GM12878 (cell line): ENCODE results near the gene GARNL3. TPM values are rescaled to one million over a fixed set of nuclear protein-coding genes. Genes with fewer than 3 reads are reported as not detected.

Experiments used
- ATAC-seq: fragments of 200-7000 bp; cut with Tn5 transposase; 3 replicates; pipeline ENCODE4 v1.9.1; 2020; ENCODE audit warnings: mild to moderate bottlenecking, moderate library complexity
- BruUV-seq: library from RNA; stranded (reverse); fragments of 400-500 nt; replicated peaks from 2 replicates; lab custom pipeline; 2021; lab: Mats Ljungman, UMichigan
- CTCF ChIA-PET: fragments of 300-600 bp; sonication (Branson Sonifier 250); formaldehyde crosslinking; extraction: SDS; loops from one replicate; lab custom pipeline; 2021; ENCODE audit warnings: inconsistent platforms; lab: Yijun Ruan, JAX
- POLR2A ChIA-PET: fragments of 350-600 bp; formaldehyde crosslinking; extraction: SDS; loops from one replicate; lab custom pipeline; 2021; ENCODE audit warnings: inconsistent platforms; lab: Charles Lee
- RAD21 ChIA-PET: fragments of 300-600 bp; sonication (Branson Sonifier 250); formaldehyde crosslinking; loops from one replicate; lab custom pipeline; 2023; ENCODE audit warnings: antibody characterized with exemption; ENCODE audit not compliant: unreplicated experiment; lab: Charles Lee
- SMC1A ChIA-PET: fragments of 300-600 bp; sonication (Branson Sonifier 250); formaldehyde crosslinking; loops from one replicate; lab custom pipeline; 2023; ENCODE audit not compliant: unreplicated experiment, uncharacterized antibody; lab: Charles Lee
- DNase-seq: peaks from one replicate; pipeline ENCODE4 v3.0.0-alpha.2; 2011; ENCODE audit warnings: low read depth, low spot score
- FAIRE-seq: peaks from 3 replicates; lab custom pipeline; 2011; peaks lifted over from hg19 to GRCh38; lab: Jason Lieb, UNC
- H2AFZ ChIP-seq: 2 replicates; pipeline ENCODE4 v1.6.0; 2011; ENCODE audit warnings: low read depth, low read length, control low read depth; ENCODE audit not compliant: control insufficient read depth
- H3K27ac ChIP-seq: 2 replicates; pipeline ENCODE4 v1.5.1; 2011; ENCODE audit warnings: control low read depth; ENCODE audit not compliant: control insufficient read depth, insufficient read depth
- H3K27me3 ChIP-seq, 2 experiments: replicated peaks in 1 of 2; 2 replicates each; pipeline versions ENCODE4 v1.6.0 to v1.6.1; 2011; ENCODE audit warnings: low read length in 1 of 2; ENCODE audit not compliant: control insufficient read depth in 2 of 2, insufficient read depth in 2 of 2
- H3K36me3 ChIP-seq, 2 experiments: 2 replicates each; pipeline ENCODE4 v1.5.1; 2011; ENCODE audit warnings: low read length in 1 of 2; ENCODE audit not compliant: control insufficient read depth in 2 of 2, insufficient read depth in 2 of 2
- H3K4me1 ChIP-seq: 2 replicates; pipeline ENCODE4 v1.6.1; 2011; ENCODE audit warnings: mild to moderate bottlenecking, low read length, moderate library complexity, mixed read lengths; ENCODE audit not compliant: control insufficient read depth, insufficient read depth
- H3K4me2 ChIP-seq: 2 replicates; pipeline ENCODE4 v1.6.0; 2011; ENCODE audit warnings: control low read depth; ENCODE audit not compliant: control insufficient read depth, insufficient read depth
- H3K4me3 ChIP-seq: fragments of 200-600 bp; sonication (generic); 2 replicates; pipeline ENCODE4 v1.5.1; 2016
- H3K79me2 ChIP-seq: 2 replicates; pipeline ENCODE4 v1.6.0; 2011; ENCODE audit warnings: low read length; ENCODE audit not compliant: control insufficient read depth, insufficient read depth
- H3K9ac ChIP-seq: 2 replicates; pipeline ENCODE4 v1.8.0; 2011; ENCODE audit warnings: low read length, control low read depth, mixed read lengths; ENCODE audit not compliant: control insufficient read depth, insufficient read depth
- H3K9me3 ChIP-seq: replicated peaks from 3 replicates; pipeline ENCODE4 v1.5.1; 2011; ENCODE audit warnings: mild to moderate bottlenecking, low read length; ENCODE audit not compliant: control insufficient read depth, insufficient read depth
- H4K20me1 ChIP-seq: 2 replicates; pipeline ENCODE4 v1.6.0; 2011; ENCODE audit not compliant: control insufficient read depth, insufficient read depth
- BACH1 ChIP-seq: fragments of 450-650 bp; IDR thresholded peaks from 2 replicates; pipeline ENCODE4 v1.6.1; 2017; ENCODE audit warnings: mild to moderate bottlenecking, borderline replicate concordance
- BMI1 ChIP-seq: fragments of 450-650 bp; IDR thresholded peaks from 2 replicates; pipeline ENCODE4 v1.6.1; 2016; ENCODE audit warnings: mild to moderate bottlenecking, moderate library complexity, borderline replicate concordance
- IRF4 ChIP-seq: IDR thresholded peaks from 2 replicates; pipeline ENCODE4 v1.6.1; 2011; ENCODE audit warnings: low read depth, low read length
- JUND ChIP-seq: IDR thresholded peaks from 2 replicates; pipeline ENCODE4 v1.6.1; 2012; ENCODE audit warnings: low read depth, mild to moderate bottlenecking, low read length, improper control_type of control experiment, moderate library complexity
- NKRF ChIP-seq: fragments of 450-650 bp; conservative IDR thresholded peaks from 2 replicates; pipeline ENCODE4 v1.6.1; 2017; ENCODE audit warnings: mild to moderate bottlenecking, moderate library complexity
- RELA ChIP-seq: fragments of 450-650 bp; IDR thresholded peaks from 2 replicates; pipeline ENCODE4 v1.8.0; 2014; ENCODE audit warnings: borderline replicate concordance; ENCODE audit not compliant: partially characterized antibody
- TCF12 ChIP-seq: IDR thresholded peaks from 2 replicates; pipeline ENCODE4 v1.6.1; 2011; ENCODE audit warnings: low read depth, mild to moderate bottlenecking, low read length
- USF2 ChIP-seq: IDR thresholded peaks from 2 replicates; pipeline ENCODE4 v1.6.1; 2011; ENCODE audit warnings: low read depth, low read length, improper control_type of control experiment, borderline replicate concordance
- WGBS: methylation state at CpG from one replicate; pipeline ENCODE4 v1.1.6; 2016; ENCODE audit warnings: low lambda C conversion rate; ENCODE audit not compliant: insufficient replicate concordance, insufficient coverage; ENCODE audit errors: missing lambda C conversion rate; 5-methylcytosine and 5-hydroxymethylcytosine counted together
- in situ Hi-C: fragments of 300-500 bp; cut with MboI; formaldehyde crosslinking; loops from 9 replicates; pipeline ENCODE4 v1.14.3; 2018; ENCODE audit warnings: mixed read lengths
- intact Hi-C: fragments of 100-400 bp; cut with micrococcal nuclease; formaldehyde crosslinking; loops from one replicate; pipeline ENCODE4 v1.14.2; 2022; ENCODE audit not compliant: unreplicated experiment
- polyA plus RNA-seq, 11 experiments: library from polyadenylated mRNA; depleted of rRNA in 4 of 11; unstranded in 6 of 11; stranded (reverse) in 5 of 11; fragments of >200 nt; fragmentation: Nextera tagmentation in 4 of 11; fragmentation: Illumina TruSeq in 1 of 11; extraction: Ambion mirVana in 4 of 11; extraction: Trizol in 1 of 11; gene quantifications; 1 replicate in 1 of 11; 2 replicates in 10 of 11; pipeline versions ENCODE4 v1.2.1 to v1.2.3, GENCODE V29; 2011 to 2016; ENCODE audit warnings: inconsistent platforms in 2 of 11, missing spikeins in 2 of 11, low read depth in 1 of 11
- total RNA-seq, 4 experiments: library from RNA; depleted of rRNA in 3 of 4; stranded (reverse); fragments of >200 nt in 3 of 4; fragmentation: Illumina TruSeq in 1 of 4; extraction: Trizol in 1 of 4; gene quantifications; 2 replicates each; pipeline versions ENCODE4 v1.2.1 to v1.2.3, GENCODE V29; 2013 to 2021

Gene GARNL3
- total and polyA plus RNA-seq, 10 of the 15 experiments (the other 5 are each of a cell fraction or from before 2014, with no cell fraction given): 0.89 to 13.2 (median 6.3) TPM

- in situ Hi-C loops: loop anchor here (5.0 kb wide), 1 partner anchor 182 kb away; the partner anchor contains the start of gene SLC2A8
- POLR2A ChIA-PET: no interaction called here
- no peak for TF ChIP-seq TCF12
- no peak for TF ChIP-seq BACH1
- TF ChIP-seq RELA: no peak
- TF ChIP-seq USF2: no peak
- no peak for TF ChIP-seq NKRF
- no peak for TF ChIP-seq IRF4
- no peak for TF ChIP-seq JUND
- TF ChIP-seq BMI1: no peak
- ATAC-seq: no peak
- SMC1A ChIA-PET: interaction anchor here (0.9 to 4.4 kb wide), 14 partner anchors 9 to 370 kb away, joined by 3 to 35 read pairs (median 4); partner anchors contain the start of gene SLC2A8
- Histone ChIP-seq H3K4me3 (no peak overlapping the region), H2AFZ (no peak overlapping the region), H3K9ac (no peak overlapping the region), H3K27me3 (no peaks in the 10 kb centered on the region), H3K9me3 (no peaks in the 10 kb centered on the region), H4K20me1 (no peaks in the 10 kb centered on the region), H3K79me2 (no peaks in the 10 kb centered on the region), H3K36me3 (no peaks in the 10 kb centered on the region), H3K4me2 (no peak overlapping the region), H3K27ac (no peak overlapping the region), H3K4me1 (no peaks in the 10 kb centered on the region)
- intact Hi-C loops: loop anchor here (10.0 kb wide), 1 partner anchor 239 kb away; the partner anchor contains the start of genes LRSAM1 and RPL12
- 63% methylated on average over 14 of the region's 14 CpGs for WGBS
- no peak for FAIRE-seq
- RAD21 ChIA-PET: interaction anchor here (0.7 to 2.2 kb wide), 10 partner anchors 9 to 387 kb away, joined by 3 to 13 read pairs (median 3); partner anchors contain the start of gene SLC2A8
- DNase-seq: no peak
- no TSS peak for BruUV-seq
- CTCF ChIA-PET: interaction anchor here (0.6 to 3.5 kb wide), 42 partner anchors 7 to 706 kb away, joined by 3 to 25 read pairs (median 4); partner anchors contain the start of genes RALGPS1 and SLC2A8
These were observed 49.0 kb upstream of the GARNL3 start for GRCh38 chr9:127215268-127216209.
